Daoy (cell line): ENCODE measurements around the gene SCNN1A. TPM values are rescaled to one million over a fixed set of nuclear protein-coding genes. Genes with fewer than 3 reads are reported as not detected.

ENCODE experiments used
- DNase-seq: peaks from one replicate; pipeline ENCODE4 v3.0.0-alpha.2; 2015; ENCODE audit warnings: low read depth
- total RNA-seq: library from RNA; depleted of rRNA; stranded (reverse); fragments of >200 nt; shearing (Covaris generic); gene quantifications from 2 replicates; pipeline ENCODE4 v1.2.3, GENCODE V29; 2014

The SCNN1A gene
- total RNA-seq, 1 experiment from 2014 or later = 0.23 TPM

- DNase-seq = no peak
Measured at GRCh38 chr12:6384499-6385436, 9.4 kb upstream of the SCNN1A start.

- DNase-seq = peak; percentile 94
Measured at GRCh38 chr12:6383572-6384498, 8.5 kb upstream of the SCNN1A start, which contains the start of gene LTBR. LTBR (plus strand) TSS chr12:6384162; CDS start chr12:6384359, 197 bp downstream.

GRCh38 chr12:6382982-6383381 lies 7.6 kb upstream of the SCNN1A start:
- DNase-seq = no peak

- DNase-seq = no peak
Measured at GRCh38 chr12:6382371-6382770, 7.0 kb upstream of the SCNN1A start.

- no peak for DNase-seq
Measured at GRCh38 chr12:6380141-6381121, 5.1 kb upstream of the SCNN1A start.

- DNase-seq = no peak
Measured at GRCh38 chr12:6378709-6379472, 3.5 kb upstream of the SCNN1A start.

GRCh38 chr12:6377667-6377994 lies 2.3 kb upstream of the SCNN1A start:
- no peak for DNase-seq

GRCh38 chr12:6376870-6377666 lies 1.7 kb upstream of the SCNN1A start:
- DNase-seq = no peak

- DNase-seq = peak; percentile 73
Measured at GRCh38 chr12:6376079-6376869, 911 bp upstream of the SCNN1A start.

- no peak for DNase-seq
Measured at GRCh38 chr12:6374786-6375160, 590 bp downstream of the SCNN1A start.

GRCh38 chr12:6374028-6374785 lies 1.2 kb downstream of the SCNN1A start:
- no peak for DNase-seq

- no peak for DNase-seq
Measured at GRCh38 chr12:6373022-6373787, 2.2 kb downstream of the SCNN1A start.

GRCh38 chr12:6372403-6373003 lies 2.9 kb downstream of the SCNN1A start:
- DNase-seq = peak; percentile 91

- DNase-seq = peak; percentile 97
Measured at GRCh38 chr12:6370994-6371754, 4.2 kb downstream of the SCNN1A start.

GRCh38 chr12:6370576-6370935 lies 4.8 kb downstream of the SCNN1A start:
- DNase-seq = peak; percentile 30

- DNase-seq = no peak
Measured at GRCh38 chr12:6369916-6370575, 5.3 kb downstream of the SCNN1A start.
